ENCODE measurements around the gene LSM3. TPM values are rescaled to one million over a fixed set of nuclear protein-coding genes. Genes with fewer than 3 reads are reported as not detected.

Gene LSM3
- total and polyA plus RNA-seq, 9 of the 15 experiments (the other 6 are each of a cell fraction or from before 2014, with no cell fraction given): 33.8 to 203 (median 61.2) TPM

DNA sequence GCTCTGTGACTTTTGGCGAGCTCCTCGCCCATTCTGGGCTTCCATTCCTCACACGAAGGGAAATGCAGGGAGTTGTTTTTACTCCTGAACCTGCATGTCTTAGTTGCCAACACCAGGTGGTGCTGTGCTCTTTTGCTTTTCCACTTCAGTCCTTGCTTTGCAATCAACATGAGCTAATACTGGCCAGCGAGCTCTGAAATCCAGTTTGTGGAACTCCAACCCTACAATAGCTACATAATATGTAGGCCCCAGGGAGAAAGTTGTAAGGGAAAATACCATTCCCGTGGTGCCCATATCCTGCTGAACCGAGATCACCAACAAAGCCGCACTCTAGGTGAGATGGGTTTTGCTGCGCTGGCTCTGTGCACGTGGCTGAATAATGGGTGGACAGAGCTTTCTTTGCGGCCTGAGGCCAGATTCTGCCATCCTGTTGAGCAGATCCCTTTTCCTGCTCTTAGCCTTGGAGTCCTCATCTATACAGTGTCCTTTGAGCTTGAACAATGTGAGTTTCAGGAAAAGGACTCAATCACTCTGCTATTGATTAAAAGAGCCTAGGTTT lies 25.0 kb downstream of the LSM3 start (continued):
- TF ChIP-seq JUND (IDR thresholded peaks at IDR 0.05; ENCODE audit: borderline replicate concordance, low read depth, low read length): peak; percentile 69; the same call in 1 of the 2 replicates
- peak; percentile 78; the same call in 1 of the 3 replicates for TF ChIP-seq JUND (tag; IDR thresholded peaks at IDR 0.05; ENCODE audit: borderline replicate concordance, low read depth, low read length)
- TF ChIP-seq, protein P1, sequence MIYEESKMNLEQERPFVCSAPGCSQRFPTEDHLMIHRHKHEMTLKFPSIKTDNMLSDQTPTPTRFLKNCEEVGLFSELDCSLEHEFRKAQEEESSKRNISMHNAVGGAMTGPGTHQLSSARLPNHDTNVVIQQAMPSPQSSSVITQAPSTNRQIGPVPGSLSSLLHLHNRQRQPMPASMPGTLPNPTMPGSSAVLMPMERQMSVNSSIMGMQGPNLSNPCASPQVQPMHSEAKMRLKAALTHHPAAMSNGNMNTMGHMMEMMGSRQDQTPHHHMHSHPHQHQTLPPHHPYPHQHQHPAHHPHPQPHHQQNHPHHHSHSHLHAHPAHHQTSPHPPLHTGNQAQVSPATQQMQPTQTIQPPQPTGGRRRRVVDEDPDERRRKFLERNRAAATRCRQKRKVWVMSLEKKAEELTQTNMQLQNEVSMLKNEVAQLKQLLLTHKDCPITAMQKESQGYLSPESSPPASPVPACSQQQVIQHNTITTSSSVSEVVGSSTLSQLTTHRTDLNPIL (CRISPR knock-in tag; IDR thresholded peaks at IDR 0.05): 0 out of 2 replicates have a peak, but pooled peaks have one; percentile 48
- no peak for TF ChIP-seq ZNF143 (CRISPR knock-in tag; IDR thresholded peaks at IDR 0.05)
- 0 out of 4 replicates have a peak, but pooled peaks of 1 of the 2 experiments have one; percentile 6 for TF ChIP-seq TBL1XR1 (IDR thresholded peaks at IDR 0.05; ENCODE audit: low read length in 2 of 2)
- TF ChIP-seq NCOA6 (IDR thresholded peaks at IDR 0.05): no peak
- peak; percentile 79 for TF ChIP-seq STAG1 (CRISPR knock-in tag; IDR thresholded peaks at IDR 0.05; ENCODE audit: borderline replicate concordance)
- TF ChIP-seq NBN (IDR thresholded peaks at IDR 0.05; ENCODE audit: low read depth): peak; percentile 82
- no peak for TF ChIP-seq ESRRB (CRISPR knock-in tag; IDR thresholded peaks at IDR 0.05; ENCODE audit: borderline replicate concordance)
- no peak for TF ChIP-seq ID3 (CRISPR knock-in tag; IDR thresholded peaks at IDR 0.05)
- peak; percentile 84 for TF ChIP-seq ID3 (tag; IDR thresholded peaks at IDR 0.05)
- no peak for TF ChIP-seq CHD2 (IDR thresholded peaks at IDR 0.05; ENCODE audit: low read depth, low read length)
- TF ChIP-seq ZNF384 (IDR thresholded peaks at IDR 0.05; ENCODE audit: low read depth, low read length): no peak
- TF ChIP-seq, protein P2, sequence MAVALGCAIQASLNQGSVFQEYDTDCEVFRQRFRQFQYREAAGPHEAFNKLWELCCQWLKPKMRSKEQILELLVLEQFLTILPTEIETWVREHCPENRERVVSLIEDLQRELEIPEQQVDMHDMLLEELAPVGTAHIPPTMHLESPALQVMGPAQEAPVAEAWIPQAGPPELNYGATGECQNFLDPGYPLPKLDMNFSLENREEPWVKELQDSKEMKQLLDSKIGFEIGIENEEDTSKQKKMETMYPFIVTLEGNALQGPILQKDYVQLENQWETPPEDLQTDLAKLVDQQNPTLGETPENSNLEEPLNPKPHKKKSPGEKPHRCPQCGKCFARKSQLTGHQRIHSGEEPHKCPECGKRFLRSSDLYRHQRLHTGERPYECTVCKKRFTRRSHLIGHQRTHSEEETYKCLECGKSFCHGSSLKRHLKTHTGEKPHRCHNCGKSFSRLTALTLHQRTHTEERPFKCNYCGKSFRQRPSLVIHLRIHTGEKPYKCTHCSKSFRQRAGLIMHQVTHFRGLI (CRISPR knock-in tag; IDR thresholded peaks at IDR 0.05): peak; percentile 84
- TF ChIP-seq PKNOX1 (IDR thresholded peaks at IDR 0.05): no peak
- no peak for TF ChIP-seq PRPF4 (IDR thresholded peaks at IDR 0.05; ENCODE audit: insufficient read depth, low read depth, low read length, poor library complexity, severe bottlenecking)
- TF ChIP-seq PTBP1 (IDR thresholded peaks at IDR 0.05; ENCODE audit: low read depth, low read length): 0 out of 2 replicates have a peak, but pooled peaks have one; percentile 83
- TF ChIP-seq, protein P3, sequence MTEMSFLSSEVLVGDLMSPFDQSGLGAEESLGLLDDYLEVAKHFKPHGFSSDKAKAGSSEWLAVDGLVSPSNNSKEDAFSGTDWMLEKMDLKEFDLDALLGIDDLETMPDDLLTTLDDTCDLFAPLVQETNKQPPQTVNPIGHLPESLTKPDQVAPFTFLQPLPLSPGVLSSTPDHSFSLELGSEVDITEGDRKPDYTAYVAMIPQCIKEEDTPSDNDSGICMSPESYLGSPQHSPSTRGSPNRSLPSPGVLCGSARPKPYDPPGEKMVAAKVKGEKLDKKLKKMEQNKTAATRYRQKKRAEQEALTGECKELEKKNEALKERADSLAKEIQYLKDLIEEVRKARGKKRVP (CRISPR knock-in tag; IDR thresholded peaks at IDR 0.05): no peak
- no peak for TF ChIP-seq ZFP91 (CRISPR knock-in tag; IDR thresholded peaks at IDR 0.05)
- peak; percentile 96 for TF ChIP-seq ZNF589 (CRISPR knock-in tag; IDR thresholded peaks at IDR 0.05; ENCODE audit: low read depth)
- TF ChIP-seq ZC3H11A (IDR thresholded peaks at IDR 0.05; ENCODE audit: low read depth, low read length): no peak
- no peak for TF ChIP-seq BDP1 (IDR thresholded peaks at IDR 0.05; ENCODE audit: insufficient read depth, insufficient read length)

All from K562 (cell line).